SK-N-MC (cell line): ENCODE measurements around the gene STK32A.

Source experiments
- EZH2 ChIP-seq: fragments of 200-600 bp; sonication (generic); IDR thresholded peaks from one replicate; pipeline ENCODE4 v1.6.1; 2017; ENCODE audit warnings: antibody characterized with exemption
- POLR2AphosphoS5 ChIP-seq: IDR thresholded peaks from 2 replicates; pipeline ENCODE4 v1.6.1; 2012; ENCODE audit warnings: mild to moderate bottlenecking, low read depth, low read length, borderline replicate concordance

- TF ChIP-seq POLR2AphosphoS5 (no peak), EZH2 (no peak)
These were observed 114.4 kb downstream of the STK32A start for GRCh38 chr5:147349241-147349640.
